KMS-11 (cell line): Measurements from ENCODE around the gene PLSCR4.

Experiments used
- H2AFZ ChIP-seq: fragments of 200-600 bp; sonication (generic); 2 replicates; pipeline ENCODE4 v1.6.1; 2016; ENCODE audit warnings: antibody characterized with exemption, mixed run types, low read depth
- H3K27ac ChIP-seq: fragments of 200-600 bp; sonication (generic); 2 replicates; pipeline ENCODE4 v1.6.1; 2016; ENCODE audit warnings: mild to moderate bottlenecking, mixed run types
- H3K27me3 ChIP-seq: fragments of 200-600 bp; sonication (generic); 2 replicates; pipeline ENCODE4 v1.6.1; 2017; ENCODE audit warnings: mild to moderate bottlenecking, low read depth, mixed run types, moderate library complexity; ENCODE audit not compliant: insufficient read depth
- H3K36me3 ChIP-seq: fragments of 200-600 bp; sonication (generic); 2 replicates; pipeline ENCODE4 v1.6.1; 2017; ENCODE audit warnings: mild to moderate bottlenecking, mixed run types; ENCODE audit not compliant: insufficient read depth
- H3K4me1 ChIP-seq: fragments of 200-600 bp; sonication (generic); 2 replicates; pipeline ENCODE4 v1.6.1; 2016; ENCODE audit warnings: mild to moderate bottlenecking, low read depth, mixed run types; ENCODE audit not compliant: poor library complexity, severe bottlenecking
- H3K4me2 ChIP-seq: fragments of 200-600 bp; sonication (generic); 2 replicates; pipeline ENCODE4 v1.7.0; 2016; ENCODE audit warnings: mild to moderate bottlenecking, mixed run types
- H3K4me3 ChIP-seq: fragments of 200-600 bp; sonication (generic); IDR thresholded peaks from 2 replicates; pipeline ENCODE4 v1.6.1; 2017; ENCODE audit warnings: low read depth, low read length, mixed read lengths; ENCODE audit not compliant: insufficient read depth
- H3K79me2 ChIP-seq: fragments of 200-600 bp; sonication (generic); 2 replicates; pipeline ENCODE4 v1.6.1; 2016; ENCODE audit warnings: low read depth, mixed run types; ENCODE audit not compliant: insufficient read depth
- H3K9ac ChIP-seq: fragments of 200-600 bp; sonication (generic); 2 replicates; pipeline ENCODE4 v1.6.1; 2016; ENCODE audit warnings: mild to moderate bottlenecking, mixed run types
- H4K20me1 ChIP-seq: fragments of 200-600 bp; sonication (generic); 2 replicates; pipeline ENCODE4 v1.6.1; 2016; ENCODE audit warnings: mild to moderate bottlenecking, mixed run types; ENCODE audit not compliant: insufficient read depth
- CTCF ChIP-seq: fragments of 200-600 bp; sonication (generic); conservative IDR thresholded peaks from 2 replicates; pipeline ENCODE4 v1.6.1; 2017; ENCODE audit warnings: low read depth, mild to moderate bottlenecking, antibody characterized with exemption, low read length, moderate library complexity, mixed read lengths

Gene PLSCR4

GRCh38 chr3:146180376-146180775, 70.5 kb downstream of the PLSCR4 start:
- Histone ChIP-seq H3K4me1 (no peaks in the 10 kb centered on the region), H3K27me3 (no peaks in the 10 kb centered on the region), H3K79me2 (no peaks in the 10 kb centered on the region), H3K4me2 (no peak overlapping the region), H3K4me3 (no peak overlapping the region), H3K36me3 (no peaks in the 10 kb centered on the region), H3K27ac (no peak overlapping the region), H2AFZ (no peak overlapping the region), H3K9ac (no peak overlapping the region), H4K20me1 (no peaks in the 10 kb centered on the region)
- TF ChIP-seq CTCF: no peak

DNA sequence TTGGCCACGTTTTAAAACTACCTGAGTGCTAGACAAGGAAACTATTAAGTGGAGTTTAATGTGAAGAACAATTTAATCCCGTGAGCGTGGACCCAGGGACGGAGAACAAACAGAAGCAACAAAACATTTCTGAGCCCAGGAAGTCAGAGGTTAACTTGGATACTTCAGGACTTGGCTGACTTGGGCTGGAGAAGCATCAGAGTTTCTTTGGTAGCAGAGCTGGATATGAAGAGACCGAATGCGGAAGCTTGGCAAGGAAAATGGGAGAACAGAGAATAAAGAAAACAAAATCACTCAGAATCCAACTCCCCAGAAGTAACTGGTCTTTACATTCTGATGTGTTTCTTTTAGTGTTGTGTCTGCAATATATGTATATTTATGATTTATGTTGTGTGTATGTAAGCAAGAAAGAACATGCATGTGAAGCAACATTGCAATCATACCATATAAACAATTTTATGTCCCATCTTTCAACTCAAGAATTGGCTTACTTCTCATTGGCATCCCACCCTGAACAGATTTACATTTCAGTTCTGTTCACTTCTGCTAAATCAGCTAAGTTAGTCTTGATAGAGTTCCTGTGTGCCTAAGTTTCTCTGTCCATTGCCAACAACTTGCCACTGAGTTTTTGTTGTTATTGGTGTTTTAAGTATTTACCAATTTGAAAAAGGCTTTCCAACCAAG, 72.8 kb downstream of the PLSCR4 start:
- H3K9ac ChIP-seq: no peak overlapping the region
- H3K4me1 ChIP-seq: no peaks in the 10 kb centered on the region
- H3K4me2 ChIP-seq: no peak overlapping the region
- no peaks in the 10 kb centered on the region for H3K27me3 ChIP-seq
- H4K20me1 ChIP-seq: no peaks in the 10 kb centered on the region
- no peaks in the 10 kb centered on the region for H3K36me3 ChIP-seq
- no peak overlapping the region for H3K4me3 ChIP-seq
- no peak overlapping the region for H2AFZ ChIP-seq
- TF ChIP-seq CTCF: no peak
- no peaks in the 10 kb centered on the region for H3K79me2 ChIP-seq
- H3K27ac ChIP-seq: no peak overlapping the region

DNA sequence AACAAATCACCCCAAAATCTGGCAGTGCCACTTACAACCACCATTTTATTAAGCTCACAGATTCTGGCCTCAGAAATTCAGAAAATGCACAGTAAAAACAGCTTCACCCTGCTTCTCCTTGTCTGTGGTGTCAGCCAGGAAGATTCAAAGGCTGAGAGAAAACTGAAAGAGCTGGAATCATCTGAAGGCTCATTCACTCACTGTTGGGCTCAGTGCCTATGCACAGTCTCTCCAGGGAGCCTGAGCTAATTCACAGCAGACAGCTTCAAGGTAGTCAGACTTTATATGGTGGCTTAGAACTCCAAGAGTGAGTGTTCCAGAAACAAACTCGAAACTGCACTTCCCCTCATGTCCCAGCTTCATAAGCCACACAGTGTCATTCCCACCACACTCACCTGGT, 73.4 kb downstream of the PLSCR4 start:
- Histone ChIP-seq H3K36me3 (no peaks in the 10 kb centered on the region), H3K79me2 (no peaks in the 10 kb centered on the region), H2AFZ (no peak overlapping the region), H3K9ac (no peak overlapping the region), H4K20me1 (no peaks in the 10 kb centered on the region), H3K4me3 (no peak overlapping the region), H3K4me1 (no peaks in the 10 kb centered on the region), H3K4me2 (no peak overlapping the region), H3K27me3 (no peaks in the 10 kb centered on the region), H3K27ac (no peak overlapping the region)
- no peak for TF ChIP-seq CTCF

DNA sequence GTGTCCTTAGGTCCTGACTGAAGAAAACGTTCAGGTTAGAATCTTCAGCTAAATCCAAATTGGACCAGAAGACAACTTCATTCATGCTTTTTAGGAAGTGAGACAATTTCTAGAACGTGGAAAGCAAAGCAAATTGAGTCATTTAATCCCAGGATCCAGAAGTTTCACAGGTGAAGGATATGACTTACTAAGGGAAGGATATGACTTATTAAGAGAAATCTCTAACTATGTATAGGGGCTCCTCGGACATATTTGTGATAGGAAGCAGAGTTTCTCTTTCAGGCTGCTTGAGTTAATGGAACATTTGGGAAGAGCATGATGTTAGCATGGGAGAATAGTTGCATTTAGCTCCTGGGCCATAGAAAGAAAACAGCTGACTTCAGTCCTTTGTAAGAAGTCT, 73.8 kb downstream of the PLSCR4 start:
- H3K4me1 ChIP-seq: no peaks in the 10 kb centered on the region
- H2AFZ ChIP-seq: no peak overlapping the region
- no peaks in the 10 kb centered on the region for H3K36me3 ChIP-seq
- H3K9ac ChIP-seq: no peak overlapping the region
- no peaks in the 10 kb centered on the region for H3K79me2 ChIP-seq
- TF ChIP-seq CTCF: no peak
- H3K27ac ChIP-seq: no peak overlapping the region
- H3K4me2 ChIP-seq: no peak overlapping the region
- no peak overlapping the region for H3K4me3 ChIP-seq
- H3K27me3 ChIP-seq: no peaks in the 10 kb centered on the region
- no peaks in the 10 kb centered on the region for H4K20me1 ChIP-seq
